ENCODE measurements around the gene ATXN7L1. TPM values are rescaled to one million over a fixed set of nuclear protein-coding genes. Genes with fewer than 3 reads are reported as not detected.
A peak's percentile ranks its signal among the peaks of the same experiment; 100 is the strongest.

Gene ATXN7L1
- polyA plus RNA-seq, 1 donor: 14.3 TPM

- DNase-seq: no peak
These were observed 198.4 kb downstream of the ATXN7L1 start for GRCh38 chr7:105677817-105678573.

GRCh38 chr7:105677410-105677730, 199.0 kb downstream of the ATXN7L1 start:
- DNase-seq: no peak

- no peak for DNase-seq
These were observed 200.4 kb downstream of the ATXN7L1 start for GRCh38 chr7:105675934-105676371.

- no peak for DNase-seq
These were observed 202.0 kb downstream of the ATXN7L1 start for GRCh38 chr7:105674200-105674920.

GRCh38 chr7:105673367-105674084, 202.9 kb downstream of the ATXN7L1 start:
- no peak for DNase-seq

- DNase-seq: no peak
These were observed 203.6 kb downstream of the ATXN7L1 start for GRCh38 chr7:105672801-105673200.

GRCh38 chr7:105666324-105666723, 210.1 kb downstream of the ATXN7L1 start:
- DNase-seq: no peak

- DNase-seq: no peak
These were observed 210.7 kb downstream of the ATXN7L1 start for GRCh38 chr7:105665684-105666083.

GRCh38 chr7:105664816-105665525, 211.4 kb downstream of the ATXN7L1 start:
- DNase-seq: no peak

GRCh38 chr7:105662998-105663397, 213.4 kb downstream of the ATXN7L1 start:
- no peak for DNase-seq

- DNase-seq: no peak
These were observed 214.8 kb downstream of the ATXN7L1 start for GRCh38 chr7:105661625-105662024.

- DNase-seq: no peak
These were observed 219.4 kb downstream of the ATXN7L1 start for GRCh38 chr7:105656922-105657521.

- peak; percentile 15 for DNase-seq
These were observed 220.7 kb downstream of the ATXN7L1 start for GRCh38 chr7:105655500-105656380.

- peak; percentile 76 for DNase-seq
These were observed 221.3 kb downstream of the ATXN7L1 start for GRCh38 chr7:105655067-105655466.

- no peak for DNase-seq
These were observed 222.2 kb downstream of the ATXN7L1 start for GRCh38 chr7:105654095-105654686.

GRCh38 chr7:105653441-105654005, 222.9 kb downstream of the ATXN7L1 start:
- no peak for DNase-seq

- DNase-seq: peak; percentile 42
These were observed 223.9 kb downstream of the ATXN7L1 start for GRCh38 chr7:105652359-105652993.

- no peak for DNase-seq
These were observed 224.6 kb downstream of the ATXN7L1 start for GRCh38 chr7:105651798-105652197.

GRCh38 chr7:105650382-105650970, 225.9 kb downstream of the ATXN7L1 start:
- DNase-seq: no peak
